DLD1 (cell line): ENCODE measurements around the gene SLC4A5.

ENCODE experiments used
- in situ Hi-C: cut with HindIII; loops from 2 replicates; pipeline ENCODE4 v1.10.0; 2017; ENCODE audit warnings: low sequenced_read_pairs

Gene SLC4A5, protein sequence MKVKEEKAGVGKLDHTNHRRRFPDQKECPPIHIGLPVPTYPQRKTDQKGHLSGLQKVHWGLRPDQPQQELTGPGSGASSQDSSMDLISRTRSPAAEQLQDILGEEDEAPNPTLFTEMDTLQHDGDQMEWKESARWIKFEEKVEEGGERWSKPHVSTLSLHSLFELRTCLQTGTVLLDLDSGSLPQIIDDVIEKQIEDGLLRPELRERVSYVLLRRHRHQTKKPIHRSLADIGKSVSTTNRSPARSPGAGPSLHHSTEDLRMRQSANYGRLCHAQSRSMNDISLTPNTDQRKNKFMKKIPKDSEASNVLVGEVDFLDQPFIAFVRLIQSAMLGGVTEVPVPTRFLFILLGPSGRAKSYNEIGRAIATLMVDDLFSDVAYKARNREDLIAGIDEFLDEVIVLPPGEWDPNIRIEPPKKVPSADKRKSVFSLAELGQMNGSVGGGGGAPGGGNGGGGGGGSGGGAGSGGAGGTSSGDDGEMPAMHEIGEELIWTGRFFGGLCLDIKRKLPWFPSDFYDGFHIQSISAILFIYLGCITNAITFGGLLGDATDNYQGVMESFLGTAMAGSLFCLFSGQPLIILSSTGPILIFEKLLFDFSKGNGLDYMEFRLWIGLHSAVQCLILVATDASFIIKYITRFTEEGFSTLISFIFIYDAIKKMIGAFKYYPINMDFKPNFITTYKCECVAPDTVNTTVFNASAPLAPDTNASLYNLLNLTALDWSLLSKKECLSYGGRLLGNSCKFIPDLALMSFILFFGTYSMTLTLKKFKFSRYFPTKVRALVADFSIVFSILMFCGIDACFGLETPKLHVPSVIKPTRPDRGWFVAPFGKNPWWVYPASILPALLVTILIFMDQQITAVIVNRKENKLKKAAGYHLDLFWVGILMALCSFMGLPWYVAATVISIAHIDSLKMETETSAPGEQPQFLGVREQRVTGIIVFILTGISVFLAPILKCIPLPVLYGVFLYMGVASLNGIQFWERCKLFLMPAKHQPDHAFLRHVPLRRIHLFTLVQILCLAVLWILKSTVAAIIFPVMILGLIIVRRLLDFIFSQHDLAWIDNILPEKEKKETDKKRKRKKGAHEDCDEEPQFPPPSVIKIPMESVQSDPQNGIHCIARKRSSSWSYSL

DNA sequence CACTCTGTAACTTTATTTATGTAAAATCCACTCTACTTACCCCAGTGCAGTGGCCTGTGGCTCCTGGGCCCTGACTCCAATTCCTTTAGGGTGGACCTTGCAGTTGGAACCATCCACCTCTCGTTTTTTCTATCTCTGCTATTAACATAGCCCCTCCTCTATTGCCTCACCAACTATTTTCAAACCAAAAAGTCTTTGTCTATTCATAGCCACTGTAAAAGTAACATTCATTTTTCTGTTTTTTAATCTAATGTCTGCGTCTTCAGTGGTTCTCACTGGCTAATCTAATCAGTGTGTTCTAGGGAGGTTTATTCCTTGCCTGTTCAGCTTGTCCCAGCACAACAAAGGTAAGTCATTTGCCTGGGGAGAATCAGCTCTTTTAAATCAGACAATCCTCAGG lies at the start of gene SLC4A5:
TSS of gene SLC4A5 (minus strand) at position 101 of the 400 bp plus-strand sequence. CDS start 28,393 bp downstream, outside the sequence.
- in situ Hi-C loops, result no loop called here

DNA sequence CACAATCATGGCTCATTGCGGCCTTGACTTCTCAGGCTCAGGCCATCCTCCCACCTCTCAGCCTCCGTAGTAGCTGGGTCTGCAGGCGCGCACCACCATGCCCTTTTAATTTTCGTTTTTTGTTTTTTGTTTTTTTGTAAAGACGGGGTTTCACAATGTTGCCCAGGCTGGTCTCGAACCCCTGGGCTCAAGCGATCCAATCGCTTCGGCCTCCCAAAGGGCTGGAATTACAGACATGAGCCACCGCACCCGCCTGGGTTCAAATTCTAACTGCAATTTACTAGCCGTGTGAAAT lies 49.2 kb upstream of the SLC4A5 start:
- in situ Hi-C loops, result no loop called here

DNA sequence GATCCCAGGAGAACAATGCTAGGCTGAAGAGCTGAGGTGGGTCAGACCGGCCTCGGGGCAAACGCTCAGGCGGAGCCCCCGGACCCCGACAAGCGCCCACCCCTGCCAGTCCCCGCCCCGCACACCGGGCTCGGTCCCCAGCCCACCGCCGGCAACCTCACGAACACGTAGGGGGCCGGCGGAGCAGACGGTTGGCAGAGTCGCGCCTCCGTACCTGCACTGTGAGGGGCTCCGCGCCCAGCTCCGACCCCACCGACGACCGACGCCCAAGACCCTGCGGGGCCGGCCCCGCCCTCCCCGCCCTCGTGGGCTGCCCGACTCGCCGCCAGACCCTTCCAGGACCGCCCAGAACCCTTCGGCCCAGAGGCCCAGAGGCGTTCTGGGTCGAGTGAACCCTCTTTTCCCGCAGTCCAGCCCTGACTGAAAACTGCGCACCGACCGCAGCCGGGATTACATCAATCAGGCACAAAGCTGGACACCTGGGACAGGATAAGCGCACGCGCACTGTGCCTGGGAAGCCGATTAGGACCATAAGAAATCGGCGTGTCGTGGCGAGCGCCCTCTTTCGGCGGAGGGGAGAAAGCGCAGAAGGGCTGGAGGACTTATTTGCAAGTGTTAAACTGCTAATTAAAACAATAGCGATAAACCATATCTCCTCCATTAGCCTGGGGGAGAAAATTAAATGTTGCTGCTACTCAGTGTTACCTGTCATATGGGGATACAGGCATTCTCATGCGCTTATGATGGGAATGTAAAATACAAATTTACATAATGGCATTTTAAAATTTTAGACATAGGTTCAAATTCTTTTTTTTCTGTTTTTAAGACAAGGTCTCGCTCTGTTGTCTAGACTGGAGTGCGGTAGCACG lies 48.6 kb upstream of the SLC4A5 start:
- in situ Hi-C loops, result no loop called here

DNA sequence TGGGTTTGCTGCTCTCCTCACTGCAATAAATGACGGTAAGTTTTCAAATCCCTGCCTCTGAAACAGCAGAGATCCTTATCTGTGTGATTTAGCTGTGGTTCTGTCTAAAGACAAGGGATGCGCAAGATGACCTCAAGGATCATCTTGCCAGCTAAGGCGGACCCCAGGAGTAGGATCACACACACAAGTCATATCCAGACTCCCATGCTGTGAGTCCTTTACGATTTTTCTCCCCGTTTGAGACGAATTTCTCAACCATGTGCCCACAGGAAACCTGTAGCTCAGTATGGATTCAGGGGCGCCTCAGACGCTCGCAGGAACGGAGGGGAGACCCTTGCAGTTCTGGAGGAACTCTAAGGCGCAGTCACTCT lies 48.0 kb upstream of the SLC4A5 start:
- in situ Hi-C loops, result no loop called here

DNA sequence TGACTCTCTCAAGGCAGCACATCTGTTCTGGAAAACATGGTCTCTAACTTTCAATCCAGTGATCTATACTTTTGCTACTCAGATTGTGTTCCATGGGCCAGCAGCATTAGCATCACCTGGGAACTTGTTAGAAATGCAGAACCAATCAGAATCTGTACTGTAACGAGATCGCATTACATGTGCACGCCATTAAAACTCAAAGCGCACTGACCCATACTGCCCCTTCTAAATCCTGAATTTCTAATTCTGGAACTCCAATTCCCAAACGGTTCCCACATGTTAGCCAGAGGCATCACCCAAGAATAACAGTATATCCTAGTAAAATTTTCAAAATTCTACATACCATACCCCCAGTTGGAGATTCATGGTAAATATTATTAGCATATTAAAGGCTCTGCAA lies 47.4 kb upstream of the SLC4A5 start:
- in situ Hi-C loops, result no loop called here

DNA sequence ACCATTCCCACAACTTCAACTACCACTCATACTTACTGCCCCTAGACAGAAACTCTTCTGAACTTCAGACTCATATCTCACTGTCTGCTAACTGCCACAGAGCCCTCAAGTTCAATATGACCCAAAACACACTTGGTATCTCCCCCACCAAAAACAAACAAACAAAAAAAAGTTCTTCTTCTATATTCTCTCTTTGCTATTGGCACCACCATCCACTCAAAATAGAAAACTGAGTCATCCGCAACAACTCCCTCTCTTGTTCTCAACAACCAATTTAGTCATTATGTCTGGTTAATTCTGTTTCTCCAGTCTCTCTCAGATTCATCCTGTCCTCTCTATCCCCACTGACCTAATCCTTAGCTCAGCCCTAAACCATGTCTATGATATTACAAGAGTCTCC lies 44.1 kb upstream of the SLC4A5 start:
- in situ Hi-C loops, result no loop called here

DNA sequence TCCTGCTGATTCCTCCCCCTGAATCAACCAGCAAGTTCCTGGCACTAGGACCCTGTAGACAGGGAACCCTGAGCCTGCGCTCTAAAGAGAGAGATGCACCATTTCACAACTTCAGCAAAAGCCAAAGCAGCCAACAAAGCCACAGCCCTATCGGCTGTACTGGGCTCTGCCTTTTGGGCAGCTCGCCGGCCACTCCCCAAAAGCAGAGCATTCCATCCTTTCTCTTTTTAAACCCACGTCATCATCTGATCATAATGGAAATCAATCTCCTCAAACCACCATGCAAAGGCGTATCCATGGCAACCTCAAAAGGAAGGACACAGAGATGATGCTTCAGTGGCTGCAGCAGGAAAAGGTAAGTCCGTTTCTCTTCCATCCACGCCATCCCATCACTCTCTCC lies 42.2 kb upstream of the SLC4A5 start:
- in situ Hi-C loops, result no loop called here

DNA sequence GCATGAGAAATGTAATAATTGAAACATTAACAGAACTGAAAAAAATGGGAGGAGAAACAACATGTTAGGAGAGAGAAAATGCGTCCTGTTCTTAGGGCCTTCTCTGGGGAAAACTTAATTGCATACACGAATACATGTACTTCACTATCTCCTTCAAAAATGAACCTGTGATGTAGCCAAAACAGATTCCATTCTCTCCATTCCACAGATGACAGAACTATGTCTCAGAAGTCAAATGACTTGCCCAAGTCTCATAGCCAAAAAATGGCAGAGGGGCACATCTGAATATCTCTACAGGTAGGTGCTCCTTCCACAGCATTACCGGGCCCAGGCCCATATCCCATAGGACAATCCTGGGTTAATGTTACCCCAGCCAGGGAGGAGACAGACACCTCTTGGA lies 40.8 kb upstream of the SLC4A5 start:
- in situ Hi-C loops, result no loop called here

DNA sequence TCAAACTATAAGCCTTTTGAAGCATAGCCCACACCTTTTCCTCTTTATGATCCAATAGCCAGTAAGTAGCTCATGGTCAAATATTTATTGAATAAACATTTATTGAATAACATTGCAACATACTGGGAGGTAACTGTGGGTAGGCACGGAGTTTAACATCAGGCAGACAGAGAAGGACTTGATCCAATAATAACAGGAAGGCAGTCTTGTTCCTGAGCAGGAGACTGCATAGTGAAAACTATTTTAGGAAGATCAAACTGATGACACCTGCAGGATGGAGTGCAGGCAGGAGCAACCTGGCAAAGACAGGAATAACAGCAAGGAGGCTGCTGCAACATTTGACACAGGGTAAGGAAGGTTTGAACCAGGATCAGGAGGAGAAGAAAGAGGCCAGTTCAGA lies 40.0 kb upstream of the SLC4A5 start:
- in situ Hi-C loops, result no loop called here

DNA sequence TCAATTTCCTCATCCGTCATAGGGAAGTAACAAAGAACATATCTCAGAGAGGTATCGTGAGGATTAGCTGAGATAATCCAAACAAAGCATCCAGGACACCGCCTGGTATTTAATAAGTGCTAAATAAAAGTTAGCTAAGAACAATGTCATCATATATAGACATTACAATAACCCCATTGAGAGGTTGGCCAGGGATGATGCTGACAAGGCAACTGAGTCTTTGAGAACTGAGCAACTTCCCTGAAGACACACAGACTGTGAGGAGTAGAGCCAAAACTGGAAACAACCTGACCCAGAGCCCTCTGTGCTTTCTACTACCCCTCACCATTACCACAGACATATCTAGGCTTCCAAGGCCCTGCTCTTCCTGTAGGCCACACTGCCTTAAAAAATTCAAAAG lies 38.5 kb upstream of the SLC4A5 start:
- in situ Hi-C loops, result no loop called here

DNA sequence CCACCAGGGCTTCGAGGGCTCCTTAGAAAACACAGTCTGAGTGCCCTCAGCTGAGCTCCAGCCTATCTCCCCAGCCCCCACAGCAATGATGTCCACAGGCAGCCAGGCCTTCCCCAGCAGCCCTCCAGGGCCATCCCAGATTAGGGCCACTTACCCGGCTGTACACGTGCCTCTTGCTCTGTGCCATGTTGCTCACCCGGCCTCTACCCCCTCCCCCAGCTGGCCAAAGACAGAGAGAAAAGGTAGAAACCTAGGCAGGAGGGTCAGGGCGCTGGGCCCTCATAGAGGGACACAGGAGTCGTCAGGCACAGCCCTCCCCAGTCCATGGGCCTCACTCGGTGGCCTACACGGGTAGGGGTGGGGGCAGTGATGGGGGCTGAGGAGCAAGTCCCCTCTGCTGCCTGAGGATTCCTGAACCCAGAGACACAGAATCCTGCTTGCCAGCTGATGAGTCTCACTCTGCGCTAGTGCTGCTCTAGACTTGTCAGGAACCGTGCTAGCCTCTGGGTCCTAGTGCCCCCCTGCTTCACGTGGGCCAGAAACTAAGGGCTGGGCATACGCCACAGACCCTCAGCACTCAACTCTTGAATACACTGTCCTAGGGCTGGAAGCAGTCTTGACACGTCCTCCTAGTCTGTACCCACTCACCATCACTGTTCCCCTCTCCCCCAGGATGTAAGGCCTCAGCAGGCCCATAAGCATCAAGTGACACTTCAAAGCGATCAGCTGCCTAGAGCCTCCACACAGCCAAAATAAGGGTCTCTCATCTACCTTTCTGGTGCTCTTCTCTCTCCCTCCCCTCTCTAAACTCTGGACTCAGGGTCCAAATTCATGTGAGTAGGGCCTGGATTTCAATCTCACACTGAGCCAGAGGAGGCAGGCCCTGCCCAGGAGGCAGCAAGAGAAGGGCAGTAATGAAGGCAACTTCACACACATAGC lies 36.9 kb upstream of the SLC4A5 start, which contains the start of gene DCTN1:
TSS of gene DCTN1 (minus strand) at position 461 of the 939 bp plus-strand sequence. CDS start at position 187, 274 bp downstream.
- in situ Hi-C loops, result no loop called here

DNA sequence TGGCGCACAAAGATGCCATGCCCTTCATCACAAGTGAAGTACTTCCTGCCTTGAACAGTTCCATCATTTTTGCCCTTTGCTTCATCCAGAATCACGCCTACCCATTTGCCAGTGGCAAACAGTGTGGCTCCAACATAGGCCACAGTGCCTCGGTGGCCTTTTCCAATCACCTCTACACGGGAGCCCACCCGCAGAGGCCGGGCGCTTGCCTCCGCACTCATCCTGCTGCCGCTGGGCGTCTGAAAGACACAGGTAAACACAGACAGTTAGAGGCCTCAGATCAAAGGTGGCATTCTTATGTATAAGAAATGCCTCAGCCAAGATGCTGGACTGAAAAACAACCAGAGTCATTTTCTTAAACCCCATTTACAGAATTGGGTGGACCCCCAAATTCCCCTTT lies 34.8 kb upstream of the SLC4A5 start:
- in situ Hi-C loops, result no loop called here

DNA sequence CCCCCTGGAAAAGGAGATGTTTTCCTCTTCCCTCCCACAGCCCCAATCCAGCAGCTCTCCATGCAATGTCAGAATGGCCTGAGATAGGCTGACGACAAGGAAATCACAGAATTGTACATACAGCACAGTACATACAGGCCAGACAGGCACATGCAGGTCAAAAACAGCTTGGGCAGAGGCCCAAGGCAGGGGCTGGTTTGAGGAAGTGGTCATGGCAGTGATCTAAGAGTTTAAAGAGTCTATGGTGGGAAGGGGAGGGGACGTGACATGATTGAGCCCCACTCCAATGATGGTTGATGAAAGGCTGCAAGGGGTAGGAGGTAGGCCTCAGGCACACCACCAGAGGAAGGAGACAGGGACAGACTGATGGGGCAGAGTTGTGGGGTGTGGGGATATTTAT lies 32.6 kb upstream of the SLC4A5 start:
- in situ Hi-C loops, result no loop called here

DNA sequence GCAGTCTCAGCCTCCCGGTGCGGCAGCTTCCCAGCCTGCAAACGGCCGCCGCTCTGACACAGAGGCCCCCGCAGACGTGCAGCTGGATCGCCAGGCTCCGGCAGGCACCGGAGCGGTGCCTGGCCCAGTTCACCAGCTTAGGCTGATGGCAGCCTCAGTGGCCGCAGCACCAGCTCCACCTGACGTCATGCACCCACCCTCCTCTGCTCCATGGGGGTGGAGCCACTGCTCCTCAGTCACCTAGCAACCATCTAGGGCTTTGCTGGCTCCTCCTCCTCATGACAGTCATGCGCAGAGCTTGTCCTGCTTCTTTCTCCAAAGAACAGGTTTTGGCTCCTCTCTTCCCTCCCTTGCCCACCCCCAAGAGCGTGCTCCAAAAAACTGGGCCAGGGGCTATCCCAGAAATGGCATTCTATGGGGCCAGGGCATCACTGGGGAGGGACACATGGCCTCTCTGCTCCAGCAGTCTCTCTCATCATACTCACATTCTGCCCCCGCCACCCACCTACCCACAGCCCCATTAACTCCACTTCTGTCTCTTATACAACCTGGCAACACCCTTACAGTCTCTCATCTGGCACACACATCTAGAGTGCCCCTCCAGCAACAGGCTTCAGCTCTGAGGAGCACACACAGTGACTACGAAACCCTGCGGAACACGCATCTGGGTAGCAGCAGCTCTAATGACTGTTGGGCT lies 31.4 kb upstream of the SLC4A5 start:
- in situ Hi-C loops, result no loop called here

DNA sequence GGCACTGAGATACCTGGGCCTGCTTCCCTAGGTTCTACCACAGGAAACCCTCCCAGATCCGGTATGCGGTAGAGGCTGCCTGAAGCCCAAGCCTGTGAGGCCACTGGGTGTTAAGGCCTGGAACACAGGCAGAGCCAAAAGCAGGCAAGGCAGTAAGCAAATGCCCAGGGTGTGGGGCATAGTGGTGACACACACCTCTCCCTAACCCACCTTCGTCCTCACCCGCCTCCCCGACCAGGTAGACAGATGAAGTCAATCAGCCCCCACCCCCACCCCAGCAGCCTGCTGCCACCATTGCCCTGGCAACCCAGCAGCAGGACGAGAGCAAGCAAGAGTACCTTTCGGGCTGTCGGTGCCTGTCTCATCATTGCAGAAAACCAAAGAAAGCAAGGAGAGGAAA lies 30.8 kb upstream of the SLC4A5 start:
- in situ Hi-C loops, result no loop called here

DNA sequence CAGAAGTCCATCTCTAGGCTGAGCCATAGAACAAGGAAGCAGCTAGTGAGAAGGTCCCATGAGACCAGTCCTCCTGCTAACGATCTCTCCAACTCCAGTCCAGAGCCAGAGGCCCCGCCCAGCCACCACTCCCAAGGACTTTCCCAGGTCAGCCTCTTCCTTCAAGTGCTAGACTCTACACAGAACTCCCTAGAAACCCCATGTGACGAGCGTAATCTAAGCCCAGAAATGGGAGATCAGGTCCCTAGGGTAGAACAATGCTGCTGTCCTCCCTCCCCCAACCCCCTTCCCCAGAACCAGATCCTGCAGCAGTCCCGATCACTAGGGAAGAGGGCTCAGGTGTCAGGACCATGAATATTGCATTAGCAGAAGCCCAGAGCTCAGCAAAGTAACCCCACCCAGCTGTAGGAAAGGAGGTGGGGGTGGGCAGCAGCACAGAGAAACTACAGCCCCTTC lies 30.0 kb upstream of the SLC4A5 start:
- in situ Hi-C loops, result no loop called here

DNA sequence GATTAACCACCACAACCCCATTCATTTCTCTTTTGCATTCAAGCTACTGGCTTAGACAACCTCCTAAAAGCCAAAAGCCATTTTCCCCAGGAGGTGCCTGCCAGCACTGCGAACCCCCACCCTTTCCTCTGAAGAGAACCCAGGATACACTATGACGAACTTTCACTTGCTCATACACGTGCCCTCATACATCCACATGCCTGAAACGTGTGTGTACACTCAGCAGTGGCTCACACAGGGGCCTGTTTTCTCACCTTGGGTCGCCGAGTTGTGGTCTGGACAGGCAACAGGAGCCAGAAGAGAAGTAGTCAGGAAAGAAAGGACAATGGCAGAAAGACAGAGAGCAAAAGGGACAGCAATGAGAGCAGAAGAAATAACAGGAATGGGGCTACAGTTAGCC lies 29.5 kb upstream of the SLC4A5 start:
- in situ Hi-C loops, result no loop called here

DNA sequence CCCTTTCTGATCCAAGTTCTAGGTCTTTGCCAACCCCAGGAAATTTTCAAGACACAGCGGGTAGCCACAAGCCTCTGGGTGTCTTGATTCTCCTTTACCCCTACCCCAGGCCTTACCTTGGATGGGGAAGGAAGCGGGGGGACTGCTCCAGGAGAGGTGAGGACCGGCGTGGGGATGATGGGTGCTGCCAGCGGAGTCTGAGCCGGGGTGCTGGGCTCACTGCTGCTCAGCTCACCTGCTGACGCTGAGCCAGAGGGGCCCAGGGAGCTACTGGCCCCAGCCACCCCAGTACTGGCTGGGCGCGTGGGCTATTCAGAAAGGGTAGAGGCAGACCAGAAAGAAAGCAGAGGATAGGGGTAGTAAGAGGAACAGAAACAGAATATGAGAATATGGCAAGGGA lies 28.2 kb upstream of the SLC4A5 start:
- in situ Hi-C loops, result no loop called here

DNA sequence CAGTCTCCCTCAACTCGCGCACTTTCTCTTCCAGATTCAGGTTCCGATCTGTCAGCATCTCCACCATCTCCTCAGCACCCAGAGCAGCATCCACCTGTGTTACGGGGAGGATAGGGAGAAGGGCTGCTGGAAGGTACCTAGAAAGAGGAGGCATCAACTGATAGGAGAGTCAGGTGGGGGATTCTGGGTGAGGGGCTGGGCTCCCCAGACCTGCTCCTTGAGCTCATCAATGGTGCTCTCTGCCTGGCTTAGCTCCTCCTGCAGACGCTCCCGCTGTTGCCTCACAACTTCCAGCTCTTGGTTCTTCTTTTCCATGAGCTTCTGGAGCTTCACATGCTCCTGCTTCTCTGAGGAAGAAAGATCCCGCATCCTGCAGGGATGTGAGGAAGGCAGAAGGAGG lies 26.8 kb upstream of the SLC4A5 start:
- in situ Hi-C loops, result no loop called here
